Measurements from ENCODE around the gene UBE3D.

GRCh38 chr6:82970839-82971238 lies 94.8 kb downstream of the UBE3D start:
- TF ChIP-seq, protein P1, sequence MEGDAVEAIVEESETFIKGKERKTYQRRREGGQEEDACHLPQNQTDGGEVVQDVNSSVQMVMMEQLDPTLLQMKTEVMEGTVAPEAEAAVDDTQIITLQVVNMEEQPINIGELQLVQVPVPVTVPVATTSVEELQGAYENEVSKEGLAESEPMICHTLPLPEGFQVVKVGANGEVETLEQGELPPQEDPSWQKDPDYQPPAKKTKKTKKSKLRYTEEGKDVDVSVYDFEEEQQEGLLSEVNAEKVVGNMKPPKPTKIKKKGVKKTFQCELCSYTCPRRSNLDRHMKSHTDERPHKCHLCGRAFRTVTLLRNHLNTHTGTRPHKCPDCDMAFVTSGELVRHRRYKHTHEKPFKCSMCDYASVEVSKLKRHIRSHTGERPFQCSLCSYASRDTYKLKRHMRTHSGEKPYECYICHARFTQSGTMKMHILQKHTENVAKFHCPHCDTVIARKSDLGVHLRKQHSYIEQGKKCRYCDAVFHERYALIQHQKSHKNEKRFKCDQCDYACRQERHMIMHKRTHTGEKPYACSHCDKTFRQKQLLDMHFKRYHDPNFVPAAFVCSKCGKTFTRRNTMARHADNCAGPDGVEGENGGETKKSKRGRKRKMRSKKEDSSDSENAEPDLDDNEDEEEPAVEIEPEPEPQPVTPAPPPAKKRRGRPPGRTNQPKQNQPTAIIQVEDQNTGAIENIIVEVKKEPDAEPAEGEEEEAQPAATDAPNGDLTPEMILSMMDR (IDR thresholded peaks at IDR 0.05): no peak
- no peak for TF ChIP-seq POLR2A (IDR thresholded peaks at IDR 0.05)
